Right atrium auricular region (tissue), 2 donors: ENCODE data around the gene ARFRP1. TPM values are rescaled to one million over a fixed set of nuclear protein-coding genes. Genes with fewer than 3 reads are reported as not detected.

Experiments
- DNase-seq: peaks from one replicate; pipeline ENCODE4 v3.0.0-alpha.2; 2019; ENCODE audit warnings: low spot score
- H3K27ac ChIP-seq, 2 donors: fragments of 200-600 bp; sonication (generic); 1 replicate in 1 of 2; 2 replicates in 1 of 2; pipeline ENCODE4 v1.5.1; 2016 to 2019
- H3K27me3 ChIP-seq, 2 donors: fragments of 200-600 bp; sonication (generic); one replicate each; pipeline versions ENCODE4 v1.5.1 to v1.6.0; 2017 to 2019
- H3K36me3 ChIP-seq: fragments of 200-600 bp; sonication (generic); one replicate; pipeline ENCODE4 v1.5.1; 2016
- H3K4me1 ChIP-seq, 2 donors: fragments of 200-600 bp; sonication (generic); one replicate each; pipeline versions ENCODE4 v1.5.1 to v1.6.0; 2017 to 2019
- H3K4me3 ChIP-seq, 2 donors: fragments of 200-600 bp; sonication (generic); 1 replicate in 1 of 2; 2 replicates in 1 of 2; pipeline ENCODE4 v1.5.1; 2017 to 2019; ENCODE audit warnings: mild to moderate bottlenecking in 1 of 2, moderate library complexity in 1 of 2
- H3K9me3 ChIP-seq, 2 donors: fragments of 200-600 bp; sonication (generic); one replicate each; pipeline ENCODE4 v1.5.1; 2019
- CTCF ChIP-seq, 2 donors: fragments of 200-600 bp; sonication (generic); IDR thresholded peaks; one replicate each; pipeline ENCODE4 v1.5.1; 2019; ENCODE audit warnings: antibody characterized with exemption in 2 of 2
- total RNA-seq, 2 donors: library from RNA; depleted of rRNA; stranded (reverse); fragments of >200 nt; gene quantifications; one replicate each; pipeline ENCODE4 v1.1.0, GENCODE V29; 2016

Gene ARFRP1
- total RNA-seq, 2 donors from 2014 or later, result 33.5 to 39.4 TPM

DNA sequence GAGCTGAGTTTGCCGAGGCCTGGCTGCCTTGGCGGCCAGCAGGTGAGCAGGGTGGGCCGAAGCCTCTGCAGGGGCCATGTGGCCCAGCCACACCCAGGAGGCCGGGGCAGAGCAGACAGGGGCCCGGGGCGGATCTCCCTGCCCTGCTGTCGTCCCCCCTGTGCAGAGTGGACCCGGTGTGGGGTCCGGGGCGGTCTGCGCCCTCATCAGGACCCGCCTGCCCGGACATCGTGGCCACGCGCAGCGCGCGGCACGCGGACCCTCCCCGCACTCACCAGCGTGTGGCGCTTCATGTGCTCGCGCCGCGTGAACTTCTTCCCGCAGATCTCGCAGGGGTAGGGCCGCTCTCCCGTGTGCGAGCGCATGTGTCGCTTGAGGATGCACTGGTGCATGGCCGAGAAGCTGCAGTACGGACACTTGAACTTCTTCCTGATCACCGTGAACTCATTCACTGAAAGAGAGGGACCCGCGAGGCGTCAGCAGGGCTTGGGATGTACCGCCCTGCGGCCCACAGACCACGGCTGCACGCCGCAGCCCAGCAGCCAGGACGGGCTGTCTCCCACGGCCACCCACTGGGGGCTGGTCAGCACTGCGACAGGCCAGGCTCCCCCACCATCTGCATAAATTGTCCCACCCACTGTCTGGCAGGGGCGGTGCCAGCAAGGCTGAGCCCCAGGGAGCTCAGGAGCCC is 44.8 kb upstream of the ARFRP1 start:
- TF ChIP-seq CTCF (IDR thresholded peaks at IDR 0.05), result no peak
- no peaks in the 10 kb centered on the region for H3K9me3 ChIP-seq
- H3K27me3 ChIP-seq, result no peaks in the 10 kb centered on the region
- no peak overlapping the region for H3K27ac ChIP-seq
- peaks cover 0 to 7% of the 10 kb centered on the region in 2 donors for H3K4me1 ChIP-seq
- no peak overlapping the region for H3K4me3 ChIP-seq
- no peak for DNase-seq
- peaks cover 11% of the 10 kb centered on the region for H3K36me3 ChIP-seq

DNA sequence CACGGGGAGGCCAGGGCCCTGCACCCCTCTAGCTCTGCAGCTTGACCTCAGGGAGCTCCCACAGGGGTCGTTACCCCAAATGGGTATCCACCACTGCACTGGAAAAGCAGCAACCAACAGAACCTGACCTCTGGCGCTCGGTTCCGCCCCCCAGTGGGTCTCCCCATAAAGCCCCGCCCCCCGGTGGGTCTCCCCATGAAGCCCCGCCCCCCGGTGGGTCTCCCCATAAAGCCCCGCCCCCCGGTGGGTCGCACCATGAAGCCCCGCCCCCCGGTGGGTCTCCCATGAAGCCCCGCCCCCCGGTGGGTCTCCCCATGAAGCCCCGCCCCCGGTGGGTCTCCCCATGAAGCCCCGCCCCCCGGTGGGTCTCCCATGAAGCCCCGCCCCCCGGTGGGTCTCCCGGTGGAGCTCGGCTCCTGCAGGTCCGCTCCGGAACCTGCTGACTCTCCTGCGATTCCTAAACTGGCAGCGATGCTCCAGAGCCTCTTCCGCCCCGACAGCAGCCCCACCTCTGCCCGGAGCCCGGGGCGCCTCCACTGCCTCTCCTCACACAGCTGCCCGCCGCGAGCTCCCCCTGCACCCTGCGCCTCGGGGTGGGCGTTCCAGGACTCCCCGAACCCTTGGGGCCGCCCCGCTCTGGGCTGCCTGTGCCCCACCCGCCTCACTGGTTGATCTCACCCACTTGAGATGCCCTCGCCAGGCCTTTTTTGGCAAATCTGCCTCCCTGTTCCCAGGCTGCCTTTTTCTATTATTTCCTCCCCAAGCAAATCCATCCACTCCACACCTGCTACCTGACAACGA is 43.9 kb upstream of the ARFRP1 start:
- H3K27me3 ChIP-seq, result no peaks in the 10 kb centered on the region
- no peak for DNase-seq
- no peak overlapping the region for H3K4me3 ChIP-seq
- H3K36me3 ChIP-seq, result peaks cover 14% of the 10 kb centered on the region
- H3K9me3 ChIP-seq, result no peaks in the 10 kb centered on the region
- no peak overlapping the region for H3K27ac ChIP-seq
- H3K4me1 ChIP-seq, result peaks cover 0 to 7% of the 10 kb centered on the region in 2 donors
- TF ChIP-seq CTCF (IDR thresholded peaks at IDR 0.05), result no peak

DNA sequence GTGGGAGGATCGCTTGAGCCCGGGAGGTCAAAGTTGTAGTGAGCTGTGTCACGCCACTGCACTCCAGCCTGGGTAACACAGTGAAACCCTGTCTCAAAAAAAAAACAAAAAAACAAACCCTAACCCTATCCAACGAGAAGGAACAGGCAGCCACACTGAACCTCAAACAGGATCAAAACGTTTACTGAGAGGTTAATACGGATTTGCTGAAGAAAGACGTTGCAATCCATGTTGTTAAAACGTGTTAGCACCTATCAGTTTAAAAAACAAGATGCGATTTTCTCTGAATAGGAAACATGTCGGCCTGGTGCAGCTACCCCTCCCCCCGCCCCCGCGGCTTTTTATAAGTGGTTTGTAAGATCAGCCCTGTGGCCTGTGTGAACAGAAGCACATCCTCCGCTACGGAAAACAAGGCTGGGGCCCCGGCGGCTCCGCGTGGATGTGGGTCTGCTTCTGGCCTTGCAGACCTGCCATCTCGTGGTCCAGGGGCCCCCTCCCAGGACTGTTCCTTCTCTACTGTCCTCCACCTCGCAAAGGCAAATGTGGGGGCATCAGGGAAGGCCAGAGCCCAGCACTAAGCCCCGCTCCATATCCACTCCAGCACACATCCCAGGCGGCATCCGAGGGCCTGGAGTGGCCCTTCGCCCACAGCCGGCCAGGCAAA is 43.2 kb upstream of the ARFRP1 start:
- Histone ChIP-seq H3K27ac (no peak overlapping the region), H3K36me3 (peaks cover 21% of the 10 kb centered on the region)
- no peak for TF ChIP-seq CTCF (IDR thresholded peaks at IDR 0.05)

GRCh38 chr20:63749597-63750508 is 42.1 kb upstream of the ARFRP1 start:
- Histone ChIP-seq H3K27me3 (no peaks in the 10 kb centered on the region), H3K4me3 (no peak overlapping the region), H3K27ac (no peak overlapping the region), H3K4me1 (peaks cover 0 to 7% of the 10 kb centered on the region in 2 donors), H3K9me3 (no peaks in the 10 kb centered on the region), H3K36me3 (peaks cover 32% of the 10 kb centered on the region)
- DNase-seq, result no peak
- TF ChIP-seq CTCF (IDR thresholded peaks at IDR 0.05), result no peak

More for the DNA sequence above, 43.2 kb upstream of the ARFRP1 start:
- no peak for DNase-seq
- Histone ChIP-seq H3K4me1 (peaks cover 0 to 7% of the 10 kb centered on the region in 2 donors), H3K9me3 (no peaks in the 10 kb centered on the region), H3K4me3 (no peak overlapping the region), H3K27me3 (no peaks in the 10 kb centered on the region)

GRCh38 chr20:63748934-63749270 is 41.1 kb upstream of the ARFRP1 start:
- no peak for TF ChIP-seq CTCF (IDR thresholded peaks at IDR 0.05)
- no peak overlapping the region for H3K4me3 ChIP-seq
- no peak overlapping the region for H3K27ac ChIP-seq
- peaks cover 0 to 6% of the 10 kb centered on the region in 2 donors for H3K4me1 ChIP-seq
- H3K9me3 ChIP-seq, result no peaks in the 10 kb centered on the region
- no peak for DNase-seq
- H3K27me3 ChIP-seq, result no peaks in the 10 kb centered on the region
- H3K36me3 ChIP-seq, result peaks cover 32% of the 10 kb centered on the region
